HG03097 (cell line): ENCODE data around the gene ZMYM4.

Experiments used
- ATAC-seq: cut with Tn5 transposase; IDR thresholded peaks from one replicate; pipeline ENCODE4 v1.9.1; 2021; ENCODE audit not compliant: unreplicated experiment, low FRiP score

Gene ZMYM4

GRCh38 chr1:35274197-35274596, 5.7 kb downstream of the ZMYM4 start:
- ATAC-seq: no peak

GRCh38 chr1:35278886-35279554, 10.5 kb downstream of the ZMYM4 start:
- ATAC-seq: no peak

- no peak for ATAC-seq
Measured at GRCh38 chr1:35279555-35279904, 11.0 kb downstream of the ZMYM4 start.

- ATAC-seq: no peak
Measured at GRCh38 chr1:35280006-35280405, 11.5 kb downstream of the ZMYM4 start.

GRCh38 chr1:35281565-35281964, 13.1 kb downstream of the ZMYM4 start:
- no peak for ATAC-seq

GRCh38 chr1:35282172-35282571, 13.7 kb downstream of the ZMYM4 start:
- ATAC-seq: no peak

- no peak for ATAC-seq
Measured at GRCh38 chr1:35284852-35285251, 16.3 kb downstream of the ZMYM4 start.

GRCh38 chr1:35285771-35286606, 17.5 kb downstream of the ZMYM4 start:
- no peak for ATAC-seq

- no peak for ATAC-seq
Measured at GRCh38 chr1:35287807-35288640, 19.5 kb downstream of the ZMYM4 start.

- ATAC-seq: no peak
Measured at GRCh38 chr1:35288761-35289160, 20.3 kb downstream of the ZMYM4 start.

GRCh38 chr1:35290452-35290851, 21.9 kb downstream of the ZMYM4 start:
- ATAC-seq: no peak

GRCh38 chr1:35294809-35295208, 26.3 kb downstream of the ZMYM4 start:
- no peak for ATAC-seq

GRCh38 chr1:35297886-35298285, 29.4 kb downstream of the ZMYM4 start:
- ATAC-seq: no peak

- ATAC-seq: no peak
Measured at GRCh38 chr1:35298464-35298863, 30.0 kb downstream of the ZMYM4 start.

GRCh38 chr1:35300376-35300775, 31.9 kb downstream of the ZMYM4 start:
- no peak for ATAC-seq

GRCh38 chr1:35301674-35302392, 33.3 kb downstream of the ZMYM4 start:
- ATAC-seq: no peak

- no peak for ATAC-seq
Measured at GRCh38 chr1:35305383-35305782, 36.9 kb downstream of the ZMYM4 start.

- no peak for ATAC-seq
Measured at GRCh38 chr1:35315649-35316048, 47.1 kb downstream of the ZMYM4 start.

GRCh38 chr1:35316264-35316663, 47.8 kb downstream of the ZMYM4 start:
- no peak for ATAC-seq

- ATAC-seq: no peak
Measured at GRCh38 chr1:35319988-35320713, 51.6 kb downstream of the ZMYM4 start.
